ENCODE data around the gene CYP1A1. TPM values are rescaled to one million over a fixed set of nuclear protein-coding genes. Genes with fewer than 3 reads are reported as not detected.

The CYP1A1 gene
- total and polyA plus RNA-seq, 9 of the 15 experiments (the other 6 are each of a cell fraction or from before 2014, with no cell fraction given) = 0.04 to 0.13 (median 0.05) TPM; not detected in 5

- TF ChIP-seq STAT6 (CRISPR knock-in tag; IDR thresholded peaks at IDR 0.05) (no peak), TCF3 (CRISPR knock-in tag; IDR thresholded peaks at IDR 0.05) (no peak), CAMTA2 (CRISPR knock-in tag; conservative IDR thresholded peaks at IDR 0.05) (no peak), ZNF518B (CRISPR knock-in tag; IDR thresholded peaks at IDR 0.05) (no peak), ZNF384 (IDR thresholded peaks at IDR 0.05; ENCODE audit: low read depth, low read length) (no peak), NFATC3 (IDR thresholded peaks at IDR 0.05) (no peak), HDAC3 (IDR thresholded peaks at IDR 0.05; ENCODE audit: borderline replicate concordance, partially characterized antibody) (no peak), ZNF347 (CRISPR knock-in tag; IDR thresholded peaks at IDR 0.05; ENCODE audit: low read depth) (no peak), CEBPB (tag; IDR thresholded peaks at IDR 0.05) (no peak), CBX8 (IDR thresholded peaks at IDR 0.05; ENCODE audit: borderline replicate concordance, extremely low read depth, low read depth, low read length, poor library complexity, severe bottlenecking) (no peak)
These were observed 25.4 kb upstream of the CYP1A1 start (continued) for GRCh38 chr15:74750751-74751150.
